HG03432 (cell line): ENCODE measurements around the gene SLC38A6.

Source experiments
- ATAC-seq: cut with Tn5 transposase; IDR thresholded peaks from one replicate; pipeline ENCODE4 v1.9.1; 2021; ENCODE audit warnings: mild to moderate bottlenecking, moderate library complexity; ENCODE audit not compliant: unreplicated experiment

SLC38A6 gene

GRCh38 chr14:60980811-60981632, at the start of gene SLC38A6, which contains the start of gene TRMT5:
TSS of gene SLC38A6 (plus strand) at chr14:60981245. CDS start at chr14:60981278, 33 bp downstream.
TSS of gene TRMT5 (minus strand) at chr14:60981079. CDS start at chr14:60980973, 106 bp downstream.
- peak; percentile 92 for ATAC-seq

- ATAC-seq = no peak
These were observed 47.0 kb upstream of the SLC38A6 start for GRCh38 chr14:60933920-60934655.

- ATAC-seq = no peak
These were observed 45.7 kb upstream of the SLC38A6 start for GRCh38 chr14:60935319-60935718.

DNA sequence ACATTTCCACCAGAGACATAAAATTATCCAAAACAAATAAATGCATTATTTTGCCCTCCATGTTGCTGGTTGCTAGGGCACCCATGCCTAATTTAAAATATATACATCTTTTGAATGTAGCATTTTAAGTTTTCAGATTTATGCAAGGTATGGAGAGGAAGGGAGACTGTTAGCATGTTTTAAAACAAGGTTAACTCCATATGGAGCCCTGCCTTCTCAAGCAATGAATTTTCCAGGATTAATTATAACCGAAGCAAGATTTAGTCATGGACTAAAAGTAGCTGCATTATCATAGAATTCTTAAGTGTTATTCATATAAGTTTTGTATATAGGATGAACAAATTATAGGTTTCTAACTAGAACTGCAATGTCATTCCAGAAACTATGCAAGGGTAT, 37.4 kb upstream of the SLC38A6 start:
- no peak for ATAC-seq

- ATAC-seq = no peak
These were observed 36.8 kb upstream of the SLC38A6 start for GRCh38 chr14:60944204-60944603.

DNA sequence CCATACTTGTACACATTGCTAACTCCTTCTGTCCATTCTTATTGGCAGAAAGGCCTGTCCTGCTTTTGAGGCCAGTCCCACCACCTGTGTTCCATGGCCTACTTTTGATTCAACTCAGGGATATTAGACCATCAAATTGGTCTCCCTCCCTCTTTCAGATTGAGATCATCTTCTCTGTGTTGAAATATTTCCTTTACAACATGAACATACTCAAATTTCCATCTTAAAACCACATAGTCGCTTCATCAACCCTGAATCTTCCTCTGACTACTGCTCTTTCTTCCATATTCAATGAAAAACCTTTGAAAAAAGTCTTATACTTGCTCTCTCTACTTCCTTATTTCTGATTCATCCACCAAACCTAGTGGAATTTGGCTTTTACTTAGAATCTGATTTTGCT, 35.1 kb upstream of the SLC38A6 start:
- no peak for ATAC-seq

- no peak for ATAC-seq
These were observed 34.3 kb upstream of the SLC38A6 start for GRCh38 chr14:60946773-60947172.

DNA sequence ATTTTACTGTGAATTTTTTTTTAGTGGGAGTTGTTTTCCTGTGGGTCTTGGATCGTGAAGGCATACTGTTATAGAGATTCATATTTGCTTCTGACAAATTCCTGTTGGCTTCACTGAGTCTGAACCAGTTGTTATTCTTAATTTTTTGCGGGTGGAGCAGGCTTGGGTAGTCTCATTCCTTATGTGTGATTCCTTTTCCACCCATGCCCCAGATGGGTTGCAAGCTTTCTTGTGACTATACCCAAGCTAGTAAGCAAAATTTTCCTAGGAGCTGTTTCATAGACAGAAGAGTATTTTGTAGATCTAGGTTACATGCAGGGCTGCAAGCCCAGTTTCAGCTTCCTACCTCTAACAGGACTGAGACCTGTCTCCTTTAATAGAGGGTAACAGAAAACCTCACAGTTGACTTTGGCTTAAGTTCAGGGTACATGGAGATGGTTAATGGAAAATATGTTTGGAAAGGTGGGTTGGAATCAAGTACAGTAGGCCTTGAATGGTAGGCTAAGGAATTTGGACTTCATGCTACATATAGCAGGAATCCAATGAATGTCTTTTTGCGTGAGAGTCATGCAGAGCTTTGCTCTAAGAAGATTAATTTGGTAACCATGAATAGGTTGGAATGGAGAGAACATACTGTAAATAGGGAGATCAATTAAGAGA, 29.1 kb upstream of the SLC38A6 start:
- no peak for ATAC-seq

DNA sequence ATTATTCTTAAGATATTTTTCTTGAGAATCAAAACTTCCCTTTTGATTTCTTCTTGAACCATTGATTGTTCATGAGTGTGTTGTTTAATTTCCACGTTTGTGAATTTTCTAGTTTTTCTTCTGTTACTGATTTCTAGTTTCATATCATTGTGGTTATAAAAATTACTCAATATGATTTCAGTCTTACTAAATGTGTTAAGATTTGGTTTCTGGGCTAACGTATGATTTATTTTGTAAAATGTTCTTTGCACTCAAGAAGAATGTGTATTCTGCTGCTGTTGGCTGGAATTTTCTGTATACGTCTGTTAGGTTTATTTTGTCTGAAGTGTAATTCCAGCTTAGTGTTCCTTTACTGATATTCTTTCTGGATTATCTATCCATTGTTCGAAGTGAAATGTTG, 24.8 kb upstream of the SLC38A6 start:
- ATAC-seq = no peak

DNA sequence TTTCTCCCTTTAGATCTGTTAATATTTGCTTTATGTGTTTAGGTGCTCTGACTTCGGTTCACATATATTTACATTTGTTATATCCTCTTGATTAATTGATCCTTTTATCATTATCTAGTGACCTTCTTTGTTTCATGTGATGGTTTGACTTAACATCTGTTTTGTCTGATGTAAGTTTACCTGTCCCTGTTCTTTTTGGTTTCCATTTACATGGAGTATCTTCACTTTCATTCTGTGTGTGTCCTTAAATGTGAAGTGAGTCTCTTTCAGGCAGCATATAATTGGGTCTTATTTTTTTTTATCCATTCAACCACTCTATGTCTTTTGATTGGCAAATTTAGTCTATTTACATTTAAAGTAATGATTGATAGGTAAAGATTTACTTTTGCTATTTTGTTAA, 24.4 kb upstream of the SLC38A6 start:
- ATAC-seq = no peak

GRCh38 chr14:60958146-60958545, 22.9 kb upstream of the SLC38A6 start:
- no peak for ATAC-seq

DNA sequence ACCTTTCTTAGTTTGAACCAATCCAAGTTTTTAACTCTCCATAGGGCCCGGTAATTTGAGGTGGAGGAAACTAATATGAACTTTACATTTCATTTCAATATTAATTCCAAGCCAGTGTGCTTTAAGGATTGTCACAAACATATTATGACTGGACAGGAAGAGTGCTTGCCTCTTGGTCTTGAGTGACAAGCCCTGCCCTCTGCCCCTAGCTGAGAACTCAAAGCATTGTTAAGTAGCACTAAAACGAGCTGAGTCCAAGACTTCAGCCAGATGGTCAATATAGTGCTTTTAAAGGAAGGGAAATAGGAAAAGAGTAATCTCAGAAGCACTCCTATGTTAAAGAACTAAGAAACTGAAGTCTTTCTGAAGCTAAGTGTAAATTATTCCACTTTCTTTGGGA, 17.3 kb upstream of the SLC38A6 start:
- ATAC-seq = no peak

- ATAC-seq = no peak
These were observed 16.1 kb upstream of the SLC38A6 start for GRCh38 chr14:60964904-60965303.

GRCh38 chr14:60965402-60965801, 15.6 kb upstream of the SLC38A6 start:
- ATAC-seq = no peak

DNA sequence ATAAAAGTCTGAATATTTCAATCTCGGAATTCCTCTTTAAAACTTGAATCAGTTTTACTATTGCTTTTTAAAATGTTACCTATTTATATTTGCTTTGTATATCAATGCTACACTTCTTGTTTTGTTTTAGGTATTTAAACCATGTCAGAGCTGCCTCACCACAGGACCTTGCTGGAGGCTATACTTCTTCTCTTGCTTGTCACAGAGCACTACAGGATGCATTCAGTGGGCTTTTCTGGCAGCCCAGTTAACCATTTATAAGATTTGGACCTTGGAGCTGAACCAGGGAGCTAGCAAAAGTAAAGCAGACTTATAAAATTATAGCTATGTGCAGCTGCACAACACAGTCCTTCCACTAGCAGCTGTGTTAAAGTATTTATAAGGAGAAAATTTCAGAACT, 12.9 kb upstream of the SLC38A6 start:
- no peak for ATAC-seq

DNA sequence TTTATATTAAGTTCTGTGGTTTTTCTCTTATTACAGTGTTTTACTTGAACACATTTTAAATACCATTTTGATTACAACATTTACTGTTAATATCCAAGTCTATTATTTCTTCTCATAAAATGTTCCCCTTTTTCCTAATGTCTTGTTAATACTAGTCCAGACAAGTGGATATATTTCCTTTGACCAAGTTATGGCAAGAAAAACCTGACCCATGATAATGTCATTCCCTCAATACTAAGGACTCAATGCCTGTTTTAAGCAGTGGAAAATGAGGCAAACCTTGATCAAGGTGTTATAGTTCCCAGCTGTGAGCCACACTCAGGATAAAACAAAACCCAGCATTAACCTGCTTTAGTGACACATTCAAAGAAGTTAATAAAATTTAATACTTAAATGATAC, 12.4 kb upstream of the SLC38A6 start:
- ATAC-seq = no peak

DNA sequence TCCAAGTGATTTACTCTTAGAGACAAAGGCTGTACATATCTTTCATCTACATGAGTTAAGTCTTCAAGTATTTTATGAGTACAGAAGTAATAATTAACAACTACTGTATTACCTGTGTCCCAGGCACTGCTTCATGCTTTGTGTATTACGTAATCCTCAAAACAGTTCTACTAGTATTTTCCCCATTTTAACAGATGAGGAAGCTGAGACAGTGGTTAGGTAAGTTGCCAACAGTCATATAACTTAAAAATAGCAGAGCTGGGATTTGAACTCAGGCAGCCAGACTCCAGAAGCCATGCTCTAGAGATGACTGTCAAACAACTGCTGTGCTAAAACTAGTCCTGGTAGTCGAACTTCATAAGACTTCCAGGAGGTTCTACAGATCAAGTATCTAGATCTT, 10.9 kb upstream of the SLC38A6 start:
- ATAC-seq = no peak

GRCh38 chr14:60971271-60971670, 9.8 kb upstream of the SLC38A6 start:
- no peak for ATAC-seq

DNA sequence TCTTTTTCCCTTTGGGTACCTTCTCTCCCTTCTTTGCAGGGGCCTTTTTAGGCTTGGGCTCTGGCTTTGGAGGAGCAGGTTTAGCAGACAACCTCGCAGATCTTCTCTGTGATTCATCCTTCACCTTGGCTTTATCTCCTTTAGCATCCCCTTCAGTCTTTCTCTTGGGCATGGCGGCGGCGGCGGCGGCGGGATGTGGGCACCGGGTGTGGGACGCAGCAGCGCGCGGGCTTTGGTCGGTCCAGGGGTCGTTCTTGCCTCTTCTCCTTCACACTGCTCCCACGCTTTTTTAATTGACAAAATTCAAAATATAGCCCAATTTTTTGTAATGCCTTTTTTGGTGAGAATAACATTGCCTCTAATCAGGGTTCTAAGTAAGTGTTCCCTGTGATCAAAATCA, 8.8 kb upstream of the SLC38A6 start:
- ATAC-seq = no peak

GRCh38 chr14:60973070-60973469, 8.0 kb upstream of the SLC38A6 start:
- no peak for ATAC-seq

DNA sequence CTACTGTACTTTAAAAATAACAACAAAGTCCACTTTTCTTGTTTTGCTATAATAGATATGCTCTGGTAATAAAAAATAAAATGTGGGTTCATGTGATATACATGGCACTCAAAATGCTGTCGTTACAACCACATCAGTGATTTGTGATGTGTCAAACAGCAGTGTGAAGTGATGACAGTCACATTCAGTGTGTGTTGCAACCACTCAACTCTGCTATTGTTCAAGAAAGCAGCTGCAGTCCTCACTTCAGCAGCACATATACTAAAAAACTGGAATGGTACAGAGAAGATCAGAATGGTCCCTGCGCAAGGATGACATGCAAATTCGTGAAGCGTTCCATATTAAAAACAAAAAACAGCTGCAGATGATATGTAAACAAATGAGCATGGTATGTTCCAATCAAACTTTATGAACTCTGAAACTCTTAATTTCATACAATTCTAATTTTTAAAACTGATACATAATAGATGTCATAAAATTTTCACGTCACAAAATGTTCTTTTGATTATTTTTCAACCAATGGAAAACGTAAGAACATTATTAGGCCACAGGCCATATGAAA, 6.9 kb upstream of the SLC38A6 start:
- no peak for ATAC-seq
